Measurements from ENCODE around the gene LOXL1.

- TF ChIP-seq CTCF (IDR thresholded peaks at IDR 0.05; ENCODE audit: insufficient read depth, low read depth, low read length) (no peak), EZH2 (IDR thresholded peaks at IDR 0.05; ENCODE audit: insufficient read depth, low read length) (no peak)
Measured at GRCh38 chr15:73941871-73942635, 15.8 kb downstream of the LOXL1 start.

All from astrocyte (in vitro differentiated cells and primary cell).